Measurements from ENCODE around the gene RALB.

RALB gene

GRCh38 chr2:120252225-120253020 lies at the start of gene RALB:
TSS of gene RALB (plus strand) at chr2:120252852. CDS start at chr2:120278665, 25,813 bp downstream.
- peak; percentile 93 to 98 (median 95) for DNase-seq (ENCODE audit: low read depth in 2 of 3, low spot score in 2 of 3)

GRCh38 chr2:120203251-120204021 lies 49.2 kb upstream of the RALB start:
- DNase-seq (ENCODE audit: low read depth in 2 of 3, low spot score in 2 of 3), result no peak

GRCh38 chr2:120204022-120204405 lies 48.6 kb upstream of the RALB start:
- DNase-seq (ENCODE audit: low read depth in 2 of 3, low spot score in 2 of 3), result no peak

- DNase-seq (ENCODE audit: low read depth in 2 of 3, low spot score in 2 of 3), result no peak
Measured at GRCh38 chr2:120204417-120204816, 48.2 kb upstream of the RALB start.

GRCh38 chr2:120204945-120205670 lies 47.5 kb upstream of the RALB start:
- no peak for DNase-seq (ENCODE audit: low read depth in 2 of 3, low spot score in 2 of 3)

- peak in 1 of 3 experiments; percentile 49 for DNase-seq (ENCODE audit: low read depth in 2 of 3, low spot score in 2 of 3)
Measured at GRCh38 chr2:120206022-120206581, 46.5 kb upstream of the RALB start.

GRCh38 chr2:120208381-120209353 lies 44.0 kb upstream of the RALB start:
- no peak for DNase-seq (ENCODE audit: low read depth in 2 of 3, low spot score in 2 of 3)

- DNase-seq (ENCODE audit: low read depth in 2 of 3, low spot score in 2 of 3), result no peak
Measured at GRCh38 chr2:120209427-120210269, 43.0 kb upstream of the RALB start.

GRCh38 chr2:120210270-120210693 lies 42.4 kb upstream of the RALB start:
- no peak for DNase-seq (ENCODE audit: low read depth in 2 of 3, low spot score in 2 of 3)

- DNase-seq (ENCODE audit: low read depth in 2 of 3, low spot score in 2 of 3), result no peak
Measured at GRCh38 chr2:120218181-120218580, 34.5 kb upstream of the RALB start.

GRCh38 chr2:120219291-120219690 lies 33.4 kb upstream of the RALB start:
- no peak for DNase-seq (ENCODE audit: low read depth in 2 of 3, low spot score in 2 of 3)

GRCh38 chr2:120219766-120220165 lies 32.9 kb upstream of the RALB start:
- no peak for DNase-seq (ENCODE audit: low read depth in 2 of 3, low spot score in 2 of 3)

GRCh38 chr2:120220756-120221155 lies 31.9 kb upstream of the RALB start:
- DNase-seq (ENCODE audit: low read depth in 2 of 3, low spot score in 2 of 3), result no peak

- DNase-seq (ENCODE audit: low read depth in 2 of 3, low spot score in 2 of 3), result no peak
Measured at GRCh38 chr2:120221616-120222015, 31.0 kb upstream of the RALB start.

GRCh38 chr2:120222186-120223033 lies 30.2 kb upstream of the RALB start:
- no peak for DNase-seq (ENCODE audit: low read depth in 2 of 3, low spot score in 2 of 3)

- peak; percentile 72 to 91 (median 75) for DNase-seq (ENCODE audit: low read depth in 2 of 3, low spot score in 2 of 3)
Measured at GRCh38 chr2:120223034-120223912, 29.4 kb upstream of the RALB start, which contains the start of gene TMEM185B. TSS of gene TMEM185B (minus strand) at chr2:120223400. CDS start at chr2:120222976, 424 bp downstream.

GRCh38 chr2:120224256-120224655 lies 28.4 kb upstream of the RALB start:
- no peak for DNase-seq (ENCODE audit: low read depth in 2 of 3, low spot score in 2 of 3)
